Nephron (organoid): Measurements from ENCODE around the gene SLC16A12.
"Not testable (repeated sequence)": the region's sequence is repeated elsewhere in the genome, so short reads cannot be mapped to it uniquely, and the experiment has no call there.

ENCODE experiments used
- H3K27ac Mint-ChIP-seq, 3 experiments: 2 replicates each; pipeline ENCODE4 v1.8.0; 2020; ENCODE audit warnings: mixed read lengths in 3 of 3, mild to moderate bottlenecking in 2 of 3, moderate library complexity in 1 of 3
- H3K27me3 Mint-ChIP-seq: 2 replicates; pipeline ENCODE4 v1.8.0; 2021; ENCODE audit warnings: low read depth, mild to moderate bottlenecking, moderate library complexity, mixed read lengths
- H3K36me3 Mint-ChIP-seq: 2 replicates; pipeline ENCODE4 v1.8.0; 2020; ENCODE audit warnings: low read depth, mixed read lengths
- H3K4me1 Mint-ChIP-seq: 2 replicates; pipeline ENCODE4 v1.8.0; 2020; ENCODE audit warnings: mixed read lengths
- H3K4me3 Mint-ChIP-seq, 3 experiments: 2 replicates each; pipeline ENCODE4 v1.8.0; 2020; ENCODE audit warnings: mild to moderate bottlenecking in 3 of 3, mixed read lengths in 3 of 3, moderate library complexity in 2 of 3
- H3K9me3 Mint-ChIP-seq: 2 replicates; pipeline ENCODE4 v1.8.0; 2020; ENCODE audit warnings: mixed read lengths
- TF ChIP-seq, protein P1 (sequence below), 3 experiments: fragments of 200-600 bp; sonication (generic); IDR thresholded peaks; one replicate each; pipeline ENCODE4 v1.5.0; 2021; ENCODE audit warnings: antibody characterized with exemption in 3 of 3; ENCODE audit not compliant: unreplicated experiment in 3 of 3

Gene SLC16A12

DNA sequence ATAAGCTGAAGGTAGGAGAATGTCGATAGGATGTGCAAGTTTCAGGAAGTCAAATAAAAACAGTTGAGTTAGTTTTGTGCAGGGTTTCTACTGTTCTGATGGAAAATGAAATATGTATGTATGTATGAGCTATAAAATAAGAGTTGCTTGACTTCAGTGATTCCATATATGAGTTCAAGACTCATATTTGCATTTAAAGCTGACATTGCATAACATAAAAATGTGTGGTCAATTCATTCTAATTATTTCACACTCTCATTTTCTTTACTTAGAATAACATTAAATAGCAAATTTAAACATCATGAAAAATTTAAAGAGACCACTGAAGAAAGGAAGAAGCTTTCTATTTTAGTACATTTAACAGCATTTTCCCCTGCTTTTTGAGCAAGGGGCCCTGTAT lies 83.2 kb downstream of the SLC16A12 start:
- Mint-ChIP-seq H3K36me3 (no peaks in the 10 kb centered on the region), H3K27ac (no peak overlapping the region), H3K27me3 (no peaks in the 10 kb centered on the region), H3K4me1 (no peaks in the 10 kb centered on the region), H3K9me3 (peaks cover 7% of the 10 kb centered on the region), H3K4me3 (no peak overlapping the region)
- TF ChIP-seq, protein P1, sequence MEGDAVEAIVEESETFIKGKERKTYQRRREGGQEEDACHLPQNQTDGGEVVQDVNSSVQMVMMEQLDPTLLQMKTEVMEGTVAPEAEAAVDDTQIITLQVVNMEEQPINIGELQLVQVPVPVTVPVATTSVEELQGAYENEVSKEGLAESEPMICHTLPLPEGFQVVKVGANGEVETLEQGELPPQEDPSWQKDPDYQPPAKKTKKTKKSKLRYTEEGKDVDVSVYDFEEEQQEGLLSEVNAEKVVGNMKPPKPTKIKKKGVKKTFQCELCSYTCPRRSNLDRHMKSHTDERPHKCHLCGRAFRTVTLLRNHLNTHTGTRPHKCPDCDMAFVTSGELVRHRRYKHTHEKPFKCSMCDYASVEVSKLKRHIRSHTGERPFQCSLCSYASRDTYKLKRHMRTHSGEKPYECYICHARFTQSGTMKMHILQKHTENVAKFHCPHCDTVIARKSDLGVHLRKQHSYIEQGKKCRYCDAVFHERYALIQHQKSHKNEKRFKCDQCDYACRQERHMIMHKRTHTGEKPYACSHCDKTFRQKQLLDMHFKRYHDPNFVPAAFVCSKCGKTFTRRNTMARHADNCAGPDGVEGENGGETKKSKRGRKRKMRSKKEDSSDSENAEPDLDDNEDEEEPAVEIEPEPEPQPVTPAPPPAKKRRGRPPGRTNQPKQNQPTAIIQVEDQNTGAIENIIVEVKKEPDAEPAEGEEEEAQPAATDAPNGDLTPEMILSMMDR (IDR thresholded peaks at IDR 0.05; ENCODE audit: unreplicated experiment in 3 of 3), result no peak

DNA sequence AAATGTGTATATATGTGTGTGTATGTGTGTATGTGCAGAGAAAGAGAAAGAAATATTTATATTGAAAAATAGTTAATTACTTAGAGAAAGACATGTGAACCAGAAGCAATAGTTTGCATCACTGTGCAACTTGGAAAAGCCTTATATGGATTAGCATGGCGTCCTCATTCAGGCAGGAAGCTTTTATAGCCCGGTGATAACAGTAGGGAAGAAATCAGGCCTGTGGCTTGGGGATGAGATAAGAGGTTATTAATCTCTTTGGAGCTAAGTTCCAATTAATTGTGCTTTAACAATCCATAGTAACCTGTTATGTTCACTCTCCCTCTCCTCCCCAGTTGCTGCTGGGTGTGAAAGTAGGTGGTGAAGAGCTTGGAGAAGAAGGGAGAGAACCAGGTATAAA lies 84.5 kb downstream of the SLC16A12 start:
- H3K27me3 Mint-ChIP-seq, result no peaks in the 10 kb centered on the region
- H3K27ac Mint-ChIP-seq, result no peak overlapping the region
- TF ChIP-seq, protein P1 (IDR thresholded peaks at IDR 0.05; ENCODE audit: unreplicated experiment in 3 of 3), result no peak
- H3K4me3 Mint-ChIP-seq, result no peak overlapping the region
- peaks cover 14% of the 10 kb centered on the region for H3K9me3 Mint-ChIP-seq
- peaks cover 2% of the 10 kb centered on the region for H3K36me3 Mint-ChIP-seq
- H3K4me1 Mint-ChIP-seq, result no peaks in the 10 kb centered on the region

DNA sequence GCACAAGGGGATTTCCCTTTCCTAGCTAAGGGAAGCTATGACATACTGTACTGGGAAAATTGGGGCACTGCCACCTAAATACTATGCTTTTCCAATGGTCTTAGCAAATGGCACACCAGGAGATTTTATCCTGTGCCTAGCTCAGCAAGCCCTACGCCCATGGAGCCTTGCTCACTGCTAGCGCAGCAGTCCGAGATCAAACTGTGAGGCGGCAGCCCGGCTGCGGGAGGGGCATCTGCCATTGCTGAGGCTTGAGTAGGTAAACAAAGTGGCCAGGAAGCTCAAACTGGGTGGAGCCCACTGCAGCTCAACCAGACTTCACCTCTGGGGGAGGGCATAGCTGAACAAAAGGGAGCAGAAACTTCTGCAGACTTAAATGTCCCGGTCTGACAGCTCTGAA lies 90.6 kb downstream of the SLC16A12 start:
- not testable (repeated sequence) for H3K36me3 Mint-ChIP-seq, H3K4me1 Mint-ChIP-seq, H3K27ac Mint-ChIP-seq, H3K27me3 Mint-ChIP-seq, H3K4me3 Mint-ChIP-seq
- H3K9me3 Mint-ChIP-seq, result peaks cover 24% of the 10 kb centered on the region

DNA sequence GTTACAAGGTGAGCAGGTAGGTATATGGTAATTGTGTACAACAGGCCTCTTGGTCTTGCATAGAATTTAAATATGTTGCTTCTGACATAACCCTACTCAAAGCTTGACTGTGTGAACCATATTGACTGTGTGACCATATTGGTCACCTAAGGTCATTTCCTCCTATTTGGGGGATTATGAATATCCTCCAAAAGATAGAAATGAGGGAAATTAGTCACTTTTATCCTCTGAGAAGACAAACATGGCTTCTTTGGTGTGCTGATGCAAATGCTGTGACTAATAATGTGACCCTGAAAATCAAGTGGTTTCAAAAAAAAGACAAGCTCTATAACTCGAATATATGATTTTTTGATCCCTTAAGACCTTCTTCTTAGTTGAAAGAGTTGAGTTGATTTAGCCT lies 93.1 kb downstream of the SLC16A12 start:
- Mint-ChIP-seq H3K36me3 (peaks cover 6% of the 10 kb centered on the region), H3K9me3 (peaks cover 18% of the 10 kb centered on the region), H3K27me3 (peaks cover 4% of the 10 kb centered on the region), H3K4me3 (no peak overlapping the region), H3K27ac (no peak overlapping the region), H3K4me1 (no peaks in the 10 kb centered on the region)
- TF ChIP-seq, protein P1 (IDR thresholded peaks at IDR 0.05; ENCODE audit: unreplicated experiment in 3 of 3), result no peak

DNA sequence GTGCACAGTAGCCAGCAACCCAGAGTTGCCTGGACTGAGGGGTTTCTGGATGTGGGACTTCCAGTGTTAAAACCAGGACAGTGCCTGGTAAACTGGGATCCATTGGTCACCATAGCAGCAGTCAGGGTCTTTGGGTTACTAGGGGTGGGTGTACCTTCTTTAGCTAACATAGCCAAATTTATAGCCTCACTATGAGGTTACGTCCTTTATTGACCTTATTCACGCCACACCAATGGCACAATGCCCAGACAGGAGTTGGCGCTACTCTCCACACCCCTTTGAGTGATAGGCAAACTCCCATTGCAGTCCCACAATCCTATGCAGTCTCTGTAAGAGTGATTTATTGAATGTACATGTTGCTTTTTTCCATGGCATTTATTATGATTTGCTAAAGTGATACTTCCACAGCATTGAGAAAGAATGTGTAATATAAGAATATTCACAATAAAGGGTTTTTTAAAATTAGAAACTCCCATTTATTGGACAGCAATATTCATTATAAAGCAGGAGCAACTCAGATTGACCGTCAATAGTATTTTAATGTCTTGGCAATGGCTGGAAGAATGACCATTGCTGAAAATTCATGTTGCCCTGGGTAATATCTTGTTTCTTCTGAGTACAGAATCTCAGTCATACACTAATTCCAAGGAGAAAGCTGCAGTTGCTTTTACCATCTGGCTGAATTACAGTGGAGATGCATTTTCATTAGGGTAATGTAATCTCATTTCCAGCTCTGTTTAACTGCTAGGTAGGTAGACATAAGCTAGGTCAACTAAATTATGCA lies 95.0 kb downstream of the SLC16A12 start:
- H3K27ac Mint-ChIP-seq, result no peak overlapping the region
- no peaks in the 10 kb centered on the region for H3K4me1 Mint-ChIP-seq
- peaks cover 6% of the 10 kb centered on the region for H3K9me3 Mint-ChIP-seq
- no peak overlapping the region for H3K4me3 Mint-ChIP-seq
- H3K27me3 Mint-ChIP-seq, result peaks cover 4% of the 10 kb centered on the region
- TF ChIP-seq, protein P1 (IDR thresholded peaks at IDR 0.05; ENCODE audit: unreplicated experiment in 3 of 3), result no peak
- no peaks in the 10 kb centered on the region for H3K36me3 Mint-ChIP-seq

DNA sequence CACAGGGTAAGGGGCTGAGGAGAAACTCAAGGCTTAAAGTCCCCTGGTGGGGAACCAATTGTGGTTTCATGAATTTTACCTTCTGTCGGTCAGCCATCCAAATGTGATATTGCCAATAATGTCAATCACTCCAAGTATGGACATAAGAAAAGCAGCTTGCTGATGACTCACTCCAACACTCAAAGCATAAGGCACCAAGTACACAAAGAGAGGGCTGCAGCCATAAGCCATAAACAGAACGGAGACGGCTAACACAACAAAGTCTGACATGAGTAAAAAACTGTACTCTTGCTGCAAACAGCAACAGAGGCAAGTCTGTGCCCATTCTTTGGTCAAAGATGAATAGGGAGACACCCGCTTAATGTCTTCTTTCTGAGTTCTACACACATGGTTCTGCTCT lies 96.9 kb downstream of the SLC16A12 start:
- TF ChIP-seq, protein P1 (IDR thresholded peaks at IDR 0.05; ENCODE audit: unreplicated experiment in 3 of 3), result no peak
- no peak overlapping the region for H3K27ac Mint-ChIP-seq
- peaks cover 4% of the 10 kb centered on the region for H3K27me3 Mint-ChIP-seq
- no peaks in the 10 kb centered on the region for H3K36me3 Mint-ChIP-seq
- H3K9me3 Mint-ChIP-seq, result peaks cover 2% of the 10 kb centered on the region
- no peaks in the 10 kb centered on the region for H3K4me1 Mint-ChIP-seq
- no peak overlapping the region for H3K4me3 Mint-ChIP-seq
